HG03066 (cell line): ENCODE results near the gene RIMBP2.

Source experiments
- ATAC-seq: cut with Tn5 transposase; IDR thresholded peaks from one replicate; pipeline ENCODE4 v1.9.1; 2021; ENCODE audit warnings: low read depth; ENCODE audit not compliant: unreplicated experiment

The RIMBP2 gene

DNA sequence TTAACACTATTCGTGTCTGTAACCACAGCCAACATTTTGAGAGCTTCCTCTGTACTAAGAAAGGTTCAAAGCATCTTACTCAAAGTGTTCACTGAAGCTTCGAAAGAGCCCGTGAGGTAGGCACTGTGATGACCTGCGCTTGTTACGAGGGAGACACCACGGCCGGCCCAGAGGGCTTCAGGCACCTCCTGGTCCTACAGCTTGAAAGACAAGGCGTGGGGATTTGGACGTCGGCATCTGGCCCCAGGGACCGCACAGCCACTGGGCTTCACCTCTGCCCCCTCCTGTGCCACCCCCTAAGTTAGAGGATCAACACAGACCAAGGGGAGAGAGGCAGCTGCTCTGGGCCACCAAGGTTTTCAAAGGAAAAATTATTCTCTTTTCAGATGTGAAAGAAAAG lies 75.6 kb downstream of the RIMBP2 start:
- no peak for ATAC-seq

DNA sequence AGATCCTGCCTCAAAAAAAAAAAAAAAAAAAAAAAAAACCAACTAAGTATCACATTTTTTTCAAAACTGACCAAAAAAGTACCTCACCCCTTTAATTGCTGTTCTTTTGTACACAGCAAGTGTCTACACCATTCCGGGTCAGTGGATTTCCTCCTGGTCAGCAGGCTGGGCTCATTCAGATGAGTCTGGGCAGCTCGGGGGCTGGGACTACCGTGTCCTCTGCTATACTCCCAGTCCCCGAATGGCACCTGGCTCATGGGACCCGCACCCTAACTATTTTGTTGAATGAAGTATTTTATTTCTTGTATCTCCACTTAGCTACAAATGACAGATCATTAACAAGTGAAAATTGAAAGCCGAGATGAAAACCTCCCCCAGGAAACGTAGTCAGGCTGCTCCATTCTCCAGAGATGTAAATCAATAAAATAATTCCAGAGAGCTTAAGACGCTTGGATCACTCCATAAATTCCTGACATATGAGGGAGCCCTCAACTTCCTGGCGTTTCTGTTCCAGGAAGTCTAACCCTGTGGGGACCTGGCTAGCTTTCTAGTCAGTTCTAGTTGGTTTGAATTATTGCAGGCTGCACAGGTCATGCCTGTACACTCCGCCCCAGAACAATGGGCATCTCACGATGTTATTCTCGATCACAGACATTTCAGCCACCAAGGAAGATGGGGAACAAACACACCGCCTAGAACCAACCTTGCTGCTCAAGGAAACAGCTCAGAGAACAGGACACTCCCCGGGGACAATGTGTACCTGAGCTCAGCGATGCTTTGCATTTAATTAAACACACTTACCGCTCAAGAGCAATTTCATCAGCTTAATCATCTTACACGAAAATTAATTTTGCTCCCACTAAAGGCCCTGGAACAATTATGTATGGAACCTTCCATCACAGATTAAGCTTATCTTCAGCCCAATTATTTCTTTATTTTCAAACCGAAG lies 76.3 kb downstream of the RIMBP2 start:
- no peak for ATAC-seq

DNA sequence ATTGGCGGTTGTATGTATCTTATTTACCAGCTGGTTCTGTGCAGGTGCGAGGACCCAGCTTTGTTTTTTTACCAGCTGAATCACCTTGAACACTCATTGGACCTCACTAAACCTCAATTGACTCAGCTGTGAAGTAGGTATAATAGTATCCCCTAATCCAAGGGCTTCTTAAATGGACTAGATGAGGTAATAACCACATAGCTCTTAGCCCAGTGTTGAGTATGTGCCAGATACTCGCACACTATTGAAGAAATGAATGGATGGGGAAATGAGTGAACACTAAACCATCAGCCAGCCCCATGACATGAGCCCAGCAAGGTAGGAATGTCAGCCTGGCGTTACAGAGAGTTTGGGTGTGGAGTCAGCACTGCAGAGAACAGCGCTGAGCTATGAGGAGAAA lies 79.7 kb downstream of the RIMBP2 start:
- no peak for ATAC-seq

DNA sequence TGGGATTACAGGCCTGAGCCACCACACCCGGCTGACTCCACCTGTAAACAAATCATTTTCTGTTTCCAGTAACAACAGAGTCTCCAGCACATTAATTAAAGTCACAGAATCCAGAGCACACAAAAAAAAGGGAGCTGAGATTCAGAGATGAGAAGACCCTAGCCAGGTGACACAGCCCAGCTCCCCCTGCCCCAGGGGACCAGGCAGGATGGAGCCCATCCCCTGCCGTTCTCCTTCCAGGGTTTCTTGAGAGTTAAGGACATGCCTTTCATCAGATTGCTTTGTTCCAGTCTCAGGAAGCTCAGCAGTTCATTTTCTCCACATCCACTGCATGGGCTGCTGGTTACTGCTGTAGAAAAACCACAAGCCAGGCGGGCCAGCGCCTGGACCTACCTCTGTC lies 81.2 kb downstream of the RIMBP2 start:
- no peak for ATAC-seq

DNA sequence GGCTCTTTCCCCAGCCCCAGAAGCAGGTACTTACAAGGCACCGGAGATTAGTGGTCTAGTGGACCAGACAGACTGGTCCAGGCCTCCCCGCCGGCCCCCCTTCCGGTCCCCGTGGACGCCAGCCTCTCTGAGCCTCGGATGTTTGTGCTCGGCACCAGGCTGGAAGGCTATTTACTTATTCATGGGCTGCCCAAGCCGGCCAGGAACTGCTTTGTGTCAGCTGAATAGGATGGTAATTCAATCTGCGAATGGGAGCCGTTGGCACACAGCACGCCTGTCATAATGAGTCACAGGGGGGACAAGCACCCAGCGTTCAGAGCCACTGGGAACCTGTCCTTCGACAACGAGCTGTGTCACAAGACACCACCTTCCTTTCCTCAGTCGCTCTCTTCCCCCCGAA lies 82.3 kb downstream of the RIMBP2 start:
- no peak for ATAC-seq

- ATAC-seq: no peak
These were observed 83.5 kb downstream of the RIMBP2 start for GRCh38 chr12:130632642-130633041.

- no peak for ATAC-seq
These were observed 87.8 kb downstream of the RIMBP2 start for GRCh38 chr12:130628304-130628703.

GRCh38 chr12:130627175-130627574 lies 88.9 kb downstream of the RIMBP2 start:
- ATAC-seq: no peak

DNA sequence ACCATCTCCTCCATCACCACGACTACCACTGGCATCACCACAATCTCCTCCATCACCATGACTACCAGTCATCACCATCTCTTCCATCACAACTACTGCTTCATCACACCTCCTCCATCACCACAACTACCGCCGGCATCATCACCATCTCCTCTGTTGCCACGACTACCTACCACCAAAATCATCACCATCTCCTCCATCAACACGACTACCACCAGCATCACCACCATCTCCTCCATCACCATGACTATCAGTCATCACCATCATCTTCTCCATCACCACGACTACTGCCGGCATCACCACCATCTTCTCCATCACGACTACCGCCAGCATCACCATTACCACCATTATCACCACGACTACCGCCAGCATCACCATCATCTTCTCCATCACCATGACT lies 89.5 kb downstream of the RIMBP2 start:
- ATAC-seq: no peak

- no peak for ATAC-seq
These were observed 90.9 kb downstream of the RIMBP2 start for GRCh38 chr12:130625201-130625600.

- ATAC-seq: no peak
These were observed 93.3 kb downstream of the RIMBP2 start for GRCh38 chr12:130622803-130623202.

- ATAC-seq: no peak
These were observed 94.3 kb downstream of the RIMBP2 start for GRCh38 chr12:130621696-130622298.

DNA sequence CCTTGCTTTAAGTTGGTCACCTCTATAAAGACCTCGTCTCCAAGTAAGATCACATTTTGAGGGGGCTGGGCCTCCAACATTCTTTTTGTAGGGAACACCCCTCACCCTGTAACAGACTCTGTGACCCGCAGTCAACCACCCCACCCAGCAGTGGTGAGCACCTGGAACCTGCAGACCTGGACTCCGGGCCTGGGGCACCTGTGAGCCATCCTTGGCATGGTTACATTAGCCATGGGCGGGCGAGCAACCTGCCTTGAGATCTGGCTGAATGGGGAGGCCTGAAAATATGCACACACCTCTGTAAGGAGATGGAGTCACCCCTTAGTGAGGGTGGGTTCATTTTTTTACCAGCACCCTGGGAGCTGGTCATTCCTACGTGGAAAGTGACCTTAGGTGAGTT lies 95.3 kb downstream of the RIMBP2 start:
- no peak for ATAC-seq

GRCh38 chr12:130620281-130620680 lies 95.8 kb downstream of the RIMBP2 start:
- ATAC-seq: no peak

DNA sequence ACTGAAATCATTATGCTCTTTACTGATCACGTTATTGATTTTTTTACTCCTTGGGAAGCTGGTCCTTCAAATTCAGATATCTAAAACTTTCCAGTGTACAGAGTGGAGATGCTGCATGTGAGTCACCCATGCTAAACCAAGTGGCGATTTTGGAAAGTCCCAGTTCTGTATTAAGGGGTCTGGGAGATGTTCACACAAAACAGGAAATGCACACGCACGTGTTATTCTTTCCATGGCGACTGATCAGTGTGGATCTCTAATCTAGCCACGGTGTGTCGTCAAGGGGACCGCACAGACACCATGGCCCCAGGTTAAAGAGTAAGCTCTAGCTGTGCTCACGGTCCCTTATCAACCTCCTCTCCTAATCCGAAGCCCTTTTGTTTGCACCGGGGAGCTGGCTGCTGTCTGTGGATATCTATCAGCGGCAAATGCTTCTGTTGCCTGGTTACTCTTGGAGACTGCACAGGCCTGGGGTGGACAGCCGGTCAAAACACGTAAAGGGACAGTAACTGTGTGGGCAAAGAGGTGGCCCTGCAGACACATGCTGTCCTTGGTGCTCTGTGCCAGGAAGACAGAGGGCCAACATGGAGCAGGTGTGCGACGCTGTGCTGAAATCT lies 96.6 kb downstream of the RIMBP2 start:
- ATAC-seq: no peak

- no peak for ATAC-seq
These were observed 98.9 kb downstream of the RIMBP2 start for GRCh38 chr12:130617219-130617618.

DNA sequence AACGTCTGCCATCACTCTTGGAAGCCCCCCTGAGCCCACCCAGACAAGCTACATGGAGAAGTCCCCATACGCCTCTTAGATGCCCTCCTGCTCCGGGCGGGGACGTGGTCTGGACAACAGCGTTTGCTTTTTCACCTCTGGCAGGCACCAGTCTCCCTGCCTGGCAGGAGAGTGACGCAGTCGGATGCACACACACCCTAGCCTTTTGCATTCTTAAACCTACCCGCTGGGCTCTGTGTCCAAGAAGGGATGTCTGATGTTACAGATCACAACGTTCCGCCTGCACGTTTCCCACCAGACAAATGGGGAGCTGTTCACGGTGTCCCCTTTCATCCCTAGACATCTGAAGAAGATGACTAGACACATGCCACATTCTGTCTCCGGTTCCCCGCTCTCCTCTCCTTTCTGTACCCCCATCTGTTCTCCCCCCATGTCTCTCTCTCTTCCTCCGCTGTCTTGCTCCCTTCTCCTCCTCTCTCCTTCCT lies 100.2 kb downstream of the RIMBP2 start:
- no peak for ATAC-seq

DNA sequence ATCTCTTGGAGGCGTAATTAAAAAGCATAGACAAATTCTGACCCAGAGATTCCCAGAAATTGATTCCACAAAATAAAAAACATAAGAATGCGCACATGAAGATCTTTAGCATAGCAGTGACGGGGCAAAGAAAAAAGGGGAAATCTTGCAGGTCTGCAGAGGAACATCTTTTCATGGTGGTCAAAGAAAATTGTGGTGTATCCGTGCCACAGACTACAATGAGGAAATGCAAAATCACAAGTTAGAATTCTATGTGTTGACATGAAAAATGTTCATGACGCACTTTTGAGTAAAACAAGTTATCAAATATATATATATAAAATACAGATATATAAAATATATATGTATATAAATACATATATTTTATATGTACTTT lies 101.6 kb downstream of the RIMBP2 start:
- no peak for ATAC-seq

DNA sequence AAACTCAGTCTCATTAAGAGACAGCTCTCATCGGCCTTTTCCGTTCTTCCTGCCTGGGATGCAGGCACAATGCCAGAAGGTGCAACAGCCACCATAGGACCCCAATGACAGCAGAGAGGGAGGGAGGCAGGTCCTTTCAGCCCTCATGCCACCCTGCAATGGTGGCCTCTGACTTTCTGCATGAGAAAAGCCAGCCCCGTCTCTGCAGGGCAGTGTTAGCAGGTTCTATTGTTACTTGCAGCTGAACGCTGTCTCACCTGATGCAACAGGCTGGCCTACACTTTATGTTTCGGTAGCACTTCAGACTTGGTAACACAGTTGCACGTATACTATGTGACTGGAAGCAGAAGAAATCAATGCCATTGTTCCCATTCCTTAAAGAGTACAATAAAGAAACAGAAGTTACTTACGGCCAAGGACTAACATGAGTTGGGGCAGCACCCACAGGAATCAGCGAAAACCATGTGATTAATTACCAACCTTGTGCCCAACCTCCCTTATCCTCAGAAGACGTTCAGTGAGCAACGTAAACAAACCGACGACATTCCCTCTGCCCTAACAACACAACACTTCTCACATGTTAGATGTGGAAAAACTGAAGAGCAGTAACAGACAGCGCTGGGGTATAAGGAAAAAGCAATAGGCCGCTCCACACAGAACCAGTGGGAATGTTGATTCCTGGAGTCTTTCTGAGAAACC lies 102.1 kb downstream of the RIMBP2 start:
- ATAC-seq: no peak

- ATAC-seq: no peak
These were observed 103.0 kb downstream of the RIMBP2 start for GRCh38 chr12:130613131-130613530.
